Measurements from ENCODE around the gene MPZL1.

The MPZL1 gene

DNA sequence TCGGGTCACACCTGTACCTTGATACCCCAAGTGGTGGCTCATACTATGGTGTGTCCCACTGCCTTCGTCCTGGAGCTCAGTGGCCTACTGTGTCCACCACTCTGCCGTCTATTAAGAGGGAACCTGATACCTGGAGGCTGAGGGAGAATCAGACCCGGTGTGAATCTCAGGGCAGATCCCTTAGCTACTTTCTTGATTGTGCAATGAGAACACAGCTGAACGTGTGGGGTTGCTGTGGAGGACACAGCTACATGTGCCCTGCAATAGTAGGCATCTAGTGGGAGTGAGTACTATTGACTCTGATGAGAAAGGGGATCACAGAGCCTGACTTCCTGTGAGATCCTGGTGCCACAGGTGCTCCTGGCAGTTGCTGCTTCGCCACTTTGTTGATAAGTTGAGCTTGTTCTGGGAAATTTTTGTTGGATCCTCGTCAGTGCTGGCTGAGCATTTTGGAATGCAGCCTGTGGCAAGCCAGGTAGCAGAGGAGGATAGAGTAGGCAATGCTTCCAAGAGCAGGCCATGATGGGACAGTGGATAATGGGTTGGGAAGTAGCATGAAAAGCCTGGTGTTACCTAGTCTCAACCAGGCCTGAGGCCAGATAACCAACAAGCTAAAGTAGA is 28.2 kb upstream of the MPZL1 start:
- H3K27ac ChIP-seq = no peak overlapping the region
- H3K4me3 ChIP-seq = no peak overlapping the region

DNA sequence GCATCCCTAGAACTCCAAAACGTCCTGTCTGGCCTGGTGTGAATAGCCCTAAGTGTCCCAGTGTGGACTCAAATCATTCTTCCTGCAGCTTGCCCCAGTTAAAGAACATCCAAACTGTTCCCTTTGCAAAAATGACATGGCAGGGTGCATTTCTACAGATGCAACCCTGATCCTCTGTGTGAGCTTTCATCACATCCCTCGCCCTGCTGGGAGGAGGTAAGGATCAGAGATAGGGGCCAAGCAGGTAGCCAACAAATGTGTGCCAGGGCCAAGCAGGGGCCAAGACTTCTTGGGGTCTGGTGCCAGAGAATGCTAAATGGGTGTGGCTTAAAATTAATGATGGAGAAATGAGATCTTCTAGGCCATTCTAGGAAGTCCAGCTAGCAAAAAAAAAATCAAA is 27.1 kb upstream of the MPZL1 start:
- no peak overlapping the region for H3K4me3 ChIP-seq
- H3K27ac ChIP-seq = no peak overlapping the region

DNA sequence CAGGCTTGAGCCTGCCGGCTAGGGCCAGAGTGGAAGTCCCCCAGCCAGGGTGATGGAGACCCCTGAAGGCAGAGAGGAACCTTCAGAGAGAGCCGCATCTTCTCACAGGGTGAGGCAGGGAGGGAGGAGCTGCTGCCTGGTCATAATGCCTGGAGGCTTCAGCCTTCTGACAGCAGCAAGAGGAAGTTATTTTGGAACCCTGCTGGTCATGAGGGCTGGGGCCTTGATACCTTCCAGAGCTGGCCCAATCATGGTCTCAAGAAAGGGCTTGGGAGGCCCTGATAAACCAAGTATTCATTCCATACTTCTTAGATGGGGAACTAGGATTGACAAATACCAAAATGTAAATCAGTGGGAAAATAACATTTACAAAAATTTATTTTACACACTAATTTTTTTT is 26.6 kb upstream of the MPZL1 start:
- no peak overlapping the region for H3K4me3 ChIP-seq

DNA sequence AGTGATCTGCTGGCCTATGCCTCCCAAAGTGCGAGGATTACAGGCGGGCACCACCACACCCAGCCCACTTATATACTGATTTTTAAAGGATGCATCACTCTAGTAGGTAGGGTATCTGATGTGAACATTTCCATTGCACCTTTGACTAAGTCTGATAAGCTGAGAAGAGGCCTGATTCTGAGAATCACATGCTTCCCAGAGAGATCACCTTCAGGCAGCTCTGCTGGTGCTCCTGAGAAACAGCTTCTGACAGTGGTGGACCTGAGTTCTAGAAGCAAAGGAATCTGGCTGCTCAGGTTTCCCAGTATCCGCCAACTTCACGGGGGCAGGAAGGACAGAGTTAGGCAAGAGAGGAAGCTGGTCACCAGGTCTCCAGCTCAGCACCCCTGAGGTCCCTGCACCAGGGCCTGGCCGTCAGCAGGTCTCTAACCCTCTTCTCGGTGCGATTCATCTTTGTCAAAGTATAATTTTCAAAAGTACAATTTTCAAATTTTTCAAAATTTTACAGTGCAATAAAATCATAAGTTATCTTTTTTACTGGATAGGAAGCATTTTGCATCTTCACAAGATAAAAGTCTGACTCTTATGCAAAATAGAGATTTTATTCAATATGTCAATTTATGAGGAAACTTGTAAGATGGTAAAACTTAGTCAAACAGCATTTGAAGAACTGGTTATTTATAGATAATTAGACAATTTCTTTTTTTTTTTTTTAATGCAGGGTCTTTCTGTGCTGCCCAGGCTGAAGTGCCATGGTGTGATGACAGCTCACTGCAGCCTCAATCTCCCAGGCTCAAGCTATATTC is 25.8 kb upstream of the MPZL1 start:
- Histone ChIP-seq H3K27ac (no peak overlapping the region), H3K4me3 (no peak overlapping the region)

More for the DNA sequence above, 26.6 kb upstream of the MPZL1 start:
- H3K27ac ChIP-seq = no peak overlapping the region

DNA sequence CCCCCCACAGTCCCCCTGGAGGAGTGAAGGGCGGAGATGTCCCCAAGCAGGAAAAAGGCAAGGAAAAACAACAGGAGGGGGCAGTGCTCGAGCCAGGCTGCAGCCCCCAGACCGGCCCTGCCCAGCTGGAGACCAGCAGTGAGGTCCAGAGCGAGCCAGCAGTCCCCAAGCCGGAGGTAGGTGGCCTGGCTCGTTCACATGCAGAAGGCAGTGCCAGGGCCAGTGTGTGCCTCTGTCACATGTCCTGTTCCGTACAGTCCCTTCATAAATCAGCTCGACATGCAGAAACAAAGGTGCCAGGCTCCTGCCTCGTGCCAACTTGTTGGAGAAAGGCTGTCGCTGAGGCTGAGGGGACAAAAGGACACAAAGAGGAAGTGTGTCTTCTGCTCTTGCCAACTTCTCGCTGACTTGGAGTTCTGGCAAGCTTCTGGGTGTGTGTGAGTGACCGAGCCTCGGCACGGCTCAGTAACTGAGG is 24.1 kb upstream of the MPZL1 start:
- peak overlapping the region in 1 of 21 experiments; percentile 7 for H3K27ac ChIP-seq
- H3K4me3 ChIP-seq = no peak overlapping the region

DNA sequence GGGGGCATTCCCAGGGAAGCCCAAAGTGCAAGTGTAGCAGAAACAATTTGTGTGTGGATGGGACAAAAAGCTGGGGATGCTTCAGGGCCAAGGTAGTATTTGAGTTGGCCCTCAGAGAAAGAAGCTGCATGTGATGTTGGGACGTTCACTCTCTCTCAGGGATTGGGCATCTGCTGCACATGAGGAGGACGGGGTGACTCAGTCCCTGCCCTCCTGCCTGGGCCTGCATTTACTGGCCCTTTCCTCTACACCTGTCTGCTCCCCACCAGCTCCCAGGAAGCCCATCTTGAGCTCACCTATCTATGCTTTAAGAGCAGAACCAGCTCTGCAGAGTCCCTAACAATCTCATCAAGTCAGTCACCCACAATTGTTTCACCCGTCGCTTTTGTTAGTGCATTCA is 23.5 kb upstream of the MPZL1 start:
- Histone ChIP-seq H3K27ac (no peak overlapping the region), H3K4me3 (no peak overlapping the region)

DNA sequence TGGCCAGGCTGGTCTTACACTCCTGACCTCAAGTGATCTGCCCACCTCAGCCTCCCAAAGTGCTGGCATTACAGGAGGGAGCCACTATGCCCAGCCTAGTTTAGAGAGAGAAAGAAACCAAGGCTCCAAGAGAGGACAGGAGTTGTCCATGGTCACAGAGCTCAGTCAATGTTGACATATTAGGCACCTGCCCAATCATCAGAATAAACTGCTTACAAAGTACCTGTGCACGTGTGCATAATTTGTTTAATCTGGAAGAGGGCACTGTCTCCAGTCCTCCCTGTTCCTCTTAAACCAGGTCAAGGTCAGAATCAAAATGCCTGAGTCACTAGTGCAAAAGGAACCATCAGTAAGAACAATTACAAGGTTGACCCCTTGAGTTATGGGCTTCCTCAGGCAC is 20.3 kb upstream of the MPZL1 start:
- no peak overlapping the region for H3K4me3 ChIP-seq
- no peak overlapping the region for H3K27ac ChIP-seq

DNA sequence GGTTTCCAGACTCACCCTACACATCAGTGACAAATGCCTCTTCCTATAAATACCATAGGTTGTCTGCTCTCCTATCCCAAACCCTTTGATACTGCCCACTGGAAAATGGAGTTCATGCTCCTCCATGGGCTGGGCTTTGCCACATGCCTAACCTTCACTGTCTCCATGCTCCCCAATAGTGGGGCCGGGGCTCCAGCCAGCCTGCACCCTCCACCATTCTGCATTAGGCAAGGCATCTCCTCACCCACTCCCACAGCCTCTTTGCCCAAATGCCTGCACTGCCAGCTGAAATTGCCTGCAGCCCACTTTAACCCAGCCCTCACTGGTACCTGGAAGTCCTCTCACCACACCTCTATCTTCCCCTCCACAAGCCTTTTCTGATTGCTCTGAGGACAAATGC is 18.2 kb upstream of the MPZL1 start:
- H3K27ac ChIP-seq = no peak overlapping the region

DNA sequence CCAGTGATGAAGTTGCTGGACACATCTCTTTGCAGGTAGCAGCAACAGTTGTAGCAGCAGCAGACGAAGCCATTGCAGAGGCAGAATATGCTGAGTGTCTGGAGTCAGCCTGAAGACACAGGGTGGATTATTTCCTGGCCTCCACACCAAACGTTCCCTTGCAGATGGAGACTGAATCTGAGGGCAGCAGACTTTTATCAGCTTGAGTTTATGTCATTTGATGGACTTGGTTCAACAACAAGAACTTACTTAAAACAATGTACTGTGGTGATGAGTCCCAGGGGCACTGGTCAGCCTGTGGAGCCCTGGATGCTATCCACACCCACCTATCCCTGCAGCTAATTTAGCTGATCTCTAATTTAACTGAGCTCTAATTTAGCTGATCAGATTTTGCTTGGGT is 17.1 kb upstream of the MPZL1 start:
- Histone ChIP-seq H3K27ac (no peak overlapping the region), H3K4me3 (no peak overlapping the region)

More for the DNA sequence above, 18.2 kb upstream of the MPZL1 start:
- no peak overlapping the region for H3K4me3 ChIP-seq

DNA sequence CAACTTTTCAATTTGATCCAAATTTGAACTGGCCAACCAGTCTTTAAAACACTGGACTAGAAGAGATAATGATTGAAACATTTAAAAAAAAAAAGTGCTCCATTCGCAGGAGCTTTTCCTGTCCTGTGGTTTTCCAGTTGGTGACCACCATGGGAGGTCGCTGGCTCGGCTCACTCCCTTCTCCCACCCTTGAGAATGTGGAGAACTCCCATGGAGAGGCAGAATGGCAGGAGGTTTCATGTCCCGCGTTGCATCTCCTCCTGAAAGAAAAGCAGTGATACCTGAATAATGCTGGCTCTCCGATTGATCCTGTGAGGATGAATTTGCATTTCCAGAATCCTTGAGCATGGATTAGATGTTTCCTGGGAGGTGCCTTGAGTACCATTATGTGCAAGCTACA is 16.5 kb upstream of the MPZL1 start:
- Histone ChIP-seq H3K4me3 (no peak overlapping the region), H3K27ac (no peak overlapping the region)

DNA sequence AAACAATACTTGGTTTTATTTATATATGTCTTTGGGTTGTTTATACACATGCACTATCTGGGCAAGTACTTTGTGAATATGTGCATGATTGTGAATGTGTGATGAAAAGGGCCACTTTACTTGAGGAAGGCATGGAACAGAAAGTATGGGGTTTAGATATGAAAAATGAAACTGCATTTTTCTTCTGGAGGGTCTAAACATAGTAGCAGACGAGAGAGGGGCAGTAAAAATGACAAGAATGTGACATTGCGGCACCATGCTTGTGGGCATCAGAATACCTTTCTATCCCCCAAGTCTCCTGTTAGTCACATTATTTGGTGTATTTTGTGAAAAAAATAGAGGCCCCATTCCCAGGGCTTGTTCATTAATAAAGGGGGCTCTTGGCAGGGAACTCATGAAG is 15.4 kb upstream of the MPZL1 start:
- H3K27ac ChIP-seq = no peak overlapping the region

DNA sequence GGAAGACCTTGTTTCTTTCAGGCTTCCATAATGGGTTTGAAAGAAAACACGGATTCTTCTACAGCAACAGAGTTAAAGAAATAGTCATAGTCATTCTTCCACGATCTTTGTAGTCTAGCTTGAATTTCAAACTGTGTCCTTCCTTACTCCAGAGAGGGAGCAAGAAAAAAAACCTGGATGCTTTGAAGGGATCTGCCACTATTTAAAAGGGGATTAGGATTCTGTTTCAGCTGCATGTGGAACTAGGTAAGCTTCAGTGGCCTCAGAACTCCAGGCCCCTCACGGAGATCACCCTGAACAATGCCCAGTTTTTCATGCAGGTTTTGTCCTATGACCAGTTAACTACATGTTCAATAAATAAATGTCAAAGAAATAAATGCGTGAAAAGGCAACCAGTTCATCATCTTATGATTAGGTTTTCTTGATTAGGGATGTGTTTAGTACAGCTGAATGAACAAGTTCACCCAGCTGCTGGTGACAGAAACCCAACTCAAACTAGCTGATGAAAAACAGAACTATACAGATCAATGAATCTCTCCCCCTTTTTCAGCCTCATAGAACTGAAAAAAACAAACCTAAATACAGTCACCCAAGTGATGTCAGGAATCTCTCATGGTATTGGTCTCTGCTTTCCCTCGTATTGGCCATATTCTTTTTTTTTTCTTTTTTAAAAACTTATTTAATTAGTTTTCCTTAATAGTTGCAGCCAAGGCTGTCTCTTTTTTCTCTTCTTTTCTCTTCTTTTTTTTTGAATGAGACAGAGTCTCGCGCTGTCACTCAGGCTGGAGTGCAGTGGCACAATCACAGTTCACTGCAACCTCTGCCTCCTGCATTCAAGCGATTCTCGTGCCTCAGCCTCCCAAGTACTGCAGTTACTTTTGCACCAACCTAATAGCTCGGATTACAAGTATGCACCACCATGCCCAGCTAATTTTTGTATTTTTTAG is 14.6 kb upstream of the MPZL1 start:
- Histone ChIP-seq H3K4me3 (no peak overlapping the region), H3K27ac (no peak overlapping the region)

More for the DNA sequence above, 15.4 kb upstream of the MPZL1 start:
- H3K4me3 ChIP-seq = no peak overlapping the region

DNA sequence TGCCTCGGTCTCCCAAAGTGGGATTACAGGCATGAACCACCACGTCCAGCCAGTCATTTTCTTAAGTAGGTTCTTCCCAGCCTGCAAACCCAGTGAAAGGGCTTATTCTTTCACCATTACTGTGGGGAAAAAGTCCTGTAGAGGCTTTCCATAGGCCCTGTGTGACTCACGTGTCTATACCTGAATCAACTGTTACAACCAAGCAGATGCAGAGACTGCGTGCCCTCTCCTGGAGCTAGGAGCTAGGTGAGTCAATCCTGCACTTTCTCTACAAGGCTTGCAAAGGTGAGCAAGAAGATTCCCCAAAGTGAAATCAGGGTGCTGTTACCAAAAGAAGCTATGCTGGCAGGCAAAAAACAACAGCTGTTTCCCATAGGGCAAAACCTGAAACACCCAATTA is 13.8 kb upstream of the MPZL1 start:
- H3K4me3 ChIP-seq = no peak overlapping the region

DNA sequence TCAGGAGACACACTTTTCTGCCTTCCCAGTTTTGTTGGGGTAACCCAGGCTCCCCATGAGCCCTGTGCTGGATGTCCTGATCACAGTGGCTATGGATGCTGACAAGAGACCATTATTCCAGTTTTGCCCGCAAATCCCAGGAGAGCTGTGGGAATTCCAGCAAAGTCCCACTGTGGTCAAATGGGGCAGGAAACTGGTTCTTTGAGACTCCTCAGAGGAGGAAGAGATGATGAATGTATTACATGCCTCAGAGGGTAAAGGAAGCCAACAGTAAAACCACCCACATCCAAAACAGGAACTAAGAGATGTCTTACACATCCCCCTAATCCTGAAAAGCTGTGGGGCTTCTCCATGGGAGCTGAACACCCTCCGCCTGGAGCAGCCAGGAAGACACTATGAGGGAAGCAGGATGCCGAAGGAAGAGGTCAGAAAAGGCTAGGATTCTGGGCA is 12.8 kb upstream of the MPZL1 start:
- Histone ChIP-seq H3K4me3 (no peak overlapping the region), H3K27ac (no peak overlapping the region)

More for the DNA sequence above, 13.8 kb upstream of the MPZL1 start:
- H3K27ac ChIP-seq = no peak overlapping the region

DNA sequence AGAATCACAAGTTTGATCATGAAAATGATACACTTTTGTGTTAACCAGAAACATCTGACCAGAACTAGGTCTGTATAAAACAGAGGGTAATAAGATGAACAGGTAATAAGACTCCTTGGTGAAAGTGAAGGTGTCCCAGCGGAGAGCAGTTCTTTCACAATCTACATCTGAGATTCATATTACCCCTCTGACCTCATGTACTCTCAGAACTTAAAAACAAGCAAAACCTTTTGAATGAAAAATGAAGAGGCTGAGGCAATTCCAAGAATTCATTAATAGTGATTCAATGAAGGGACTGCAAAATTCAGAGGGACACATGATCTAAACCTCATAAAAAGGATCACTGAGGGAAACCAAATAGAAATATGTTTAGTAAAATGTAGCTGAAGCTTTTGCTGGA is 10.9 kb upstream of the MPZL1 start:
- Histone ChIP-seq H3K4me3 (no peak overlapping the region), H3K27ac (no peak overlapping the region)

DNA sequence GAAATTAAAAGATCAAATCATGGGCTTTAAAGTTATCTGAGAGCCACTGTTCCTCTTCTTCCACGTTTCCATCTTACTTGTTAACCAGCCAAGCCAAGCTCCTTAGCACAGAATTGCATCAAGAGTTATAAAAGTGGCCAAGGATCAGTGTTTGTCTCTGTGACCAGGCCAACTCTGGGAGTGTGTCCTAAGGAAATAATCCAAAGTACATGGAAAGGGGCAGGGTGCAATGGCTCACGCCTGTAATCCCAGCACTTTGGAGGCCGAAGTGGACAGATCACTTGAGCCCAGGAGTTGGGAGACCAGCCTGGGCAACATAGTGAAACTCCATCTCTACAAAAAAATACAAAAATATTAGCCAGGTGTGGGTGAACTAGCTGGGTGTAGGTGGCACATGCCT is 10.0 kb upstream of the MPZL1 start:
- no peak overlapping the region for H3K4me3 ChIP-seq

DNA sequence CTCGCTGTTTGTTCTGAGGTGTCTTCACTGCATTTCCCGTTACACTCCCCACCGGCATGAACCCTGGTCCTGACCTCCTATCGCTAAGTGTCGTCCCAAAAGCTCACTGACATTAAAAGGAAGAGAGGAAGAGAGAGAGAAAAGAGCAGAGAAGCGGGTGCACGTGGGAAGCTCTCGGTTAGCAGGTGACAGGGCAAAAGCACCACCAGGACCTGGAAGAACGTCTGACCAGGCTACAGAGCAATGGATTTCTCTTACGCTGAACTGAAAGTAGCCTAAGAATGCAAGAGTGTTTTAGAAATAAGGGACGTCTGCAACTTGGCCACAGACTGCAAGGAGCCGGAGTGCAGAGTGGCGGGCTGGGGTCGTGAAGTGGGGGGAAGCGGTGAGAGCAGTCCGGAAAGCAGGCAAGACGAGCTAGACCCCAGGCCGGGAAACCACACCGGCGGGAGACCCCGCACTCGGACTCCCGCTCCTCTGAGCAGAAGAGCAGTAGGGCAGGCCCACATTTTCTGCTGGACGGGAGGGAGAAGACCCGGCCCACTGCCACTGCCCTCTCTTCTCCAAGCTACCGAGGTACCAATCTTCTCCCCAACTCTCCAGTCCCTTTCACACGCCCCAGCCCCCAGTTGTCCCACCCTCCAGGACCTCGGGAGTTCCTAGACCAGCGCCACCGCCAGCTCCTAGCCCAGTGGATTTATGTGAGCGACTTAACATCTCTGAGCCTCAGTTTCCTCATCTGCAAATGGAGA is 8.3 kb upstream of the MPZL1 start:
- H3K4me3 ChIP-seq = peak overlapping the region; percentile 47 to 63 (median 57)
- peak overlapping the region in 18 of 21 experiments; percentile 48 to 92 (median 84) for H3K27ac ChIP-seq

More for the DNA sequence above, 10.0 kb upstream of the MPZL1 start:
- H3K27ac ChIP-seq = peak overlapping the region in 1 of 21 experiments; percentile 31

DNA sequence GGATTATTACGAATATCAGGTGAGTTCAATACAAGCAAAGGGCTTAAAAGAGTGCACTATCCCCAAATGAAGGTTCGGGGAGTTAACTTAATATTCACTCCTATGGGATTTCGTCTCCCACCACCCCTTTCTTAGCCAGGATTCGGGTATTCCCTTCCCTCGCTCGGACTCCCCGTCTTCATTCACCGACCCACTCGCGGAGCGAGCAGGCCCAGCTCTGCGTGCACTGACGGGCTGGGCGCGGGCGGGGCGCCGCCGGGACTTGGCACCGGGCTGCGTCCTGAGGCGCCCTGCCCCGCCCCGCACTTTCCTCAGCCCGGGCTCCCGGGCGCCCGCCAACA is 7.7 kb upstream of the MPZL1 start:
- H3K4me3 ChIP-seq = peak overlapping the region; percentile 47 to 63 (median 57)

DNA sequence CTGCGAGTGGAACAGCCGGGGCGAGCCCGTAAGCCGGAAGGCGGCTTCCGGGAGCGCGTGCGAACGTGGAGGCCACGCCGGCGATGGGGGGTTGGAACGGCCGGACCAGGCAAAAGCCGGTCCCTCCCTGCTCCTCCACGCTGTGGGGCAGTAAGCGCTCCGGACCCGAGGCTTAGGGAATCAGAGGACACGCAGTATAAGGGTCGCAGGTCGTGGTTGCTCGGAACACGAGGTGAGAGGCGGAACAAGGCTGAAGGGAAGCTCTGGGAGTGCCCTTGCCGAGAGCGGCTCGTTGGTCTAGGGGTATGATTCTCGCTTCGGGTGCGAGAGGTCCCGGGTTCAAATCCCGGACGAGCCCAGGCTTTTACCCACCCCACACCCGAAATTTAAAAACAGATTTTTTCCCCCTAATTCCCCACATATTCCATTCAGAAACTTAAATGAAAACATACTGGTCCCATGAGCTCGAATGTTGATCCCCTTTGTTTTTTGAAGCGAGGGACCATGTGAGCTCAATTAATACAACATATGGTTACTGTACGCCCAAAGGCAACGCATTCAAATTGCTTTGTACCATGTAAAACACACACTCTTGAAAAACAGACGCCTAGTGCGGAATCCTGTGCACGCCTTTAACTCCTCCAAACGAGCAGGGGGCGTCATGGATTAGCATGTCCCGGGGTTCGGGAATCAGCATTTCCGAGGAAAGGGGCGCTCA is 7.2 kb upstream of the MPZL1 start:
- peak overlapping the region; percentile 47 to 63 (median 57) for H3K4me3 ChIP-seq
- H3K27ac ChIP-seq = peak overlapping the region in 19 of 21 experiments; percentile 48 to 92 (median 84)

More for the DNA sequence above, 7.7 kb upstream of the MPZL1 start:
- H3K27ac ChIP-seq = peak overlapping the region in 19 of 21 experiments; percentile 48 to 92 (median 84)

Data from skin epidermis (tissue), 12 donors.